A673 (cell line): ENCODE measurements around the gene S100Z. TPM values are rescaled to one million over a fixed set of nuclear protein-coding genes. Genes with fewer than 3 reads are reported as not detected.

Experiments
- BruUV-seq: library from RNA; stranded (reverse); fragments of 400-500 nt; replicated peaks from 2 replicates; lab custom pipeline; 2021; lab: Mats Ljungman, UMichigan
- CTCF ChIA-PET: fragments of 300-600 bp; sonication (Branson Sonifier 250); formaldehyde crosslinking; loops from one replicate; lab custom pipeline; 2022; ENCODE audit warnings: antibody characterized with exemption; lab: Charles Lee
- POLR2A ChIA-PET: fragments of 300-600 bp; sonication (Branson Sonifier 250); formaldehyde crosslinking; loops from one replicate; lab custom pipeline; 2022; ENCODE audit warnings: antibody characterized with exemption; ENCODE audit not compliant: low non-redundant PET; lab: Charles Lee
- DNase-seq: peaks from one replicate; pipeline ENCODE4 v3.0.0-alpha.2; 2015; ENCODE audit warnings: low spot score
- H3K27ac ChIP-seq: fragments of 200-600 bp; sonication (generic); 2 replicates; pipeline ENCODE4 v1.5.1; 2016; ENCODE audit warnings: mixed run types, low read depth, mild to moderate bottlenecking, mixed read lengths, antibody characterized with exemption, low read length; ENCODE audit not compliant: poor library complexity, severe bottlenecking
- H3K27me3 ChIP-seq: fragments of 200-600 bp; sonication (generic); replicated peaks from 2 replicates; pipeline ENCODE4 v1.6.1; 2017; ENCODE audit warnings: mixed run types, low read depth, mild to moderate bottlenecking, mixed read lengths, antibody characterized with exemption, low read length; ENCODE audit not compliant: insufficient read depth, poor library complexity
- H3K36me3 ChIP-seq: fragments of 200-600 bp; sonication (generic); 2 replicates; pipeline ENCODE4 v1.6.1; 2016; ENCODE audit warnings: mixed run types, mild to moderate bottlenecking, mixed read lengths, antibody characterized with exemption, low read length; ENCODE audit not compliant: insufficient read depth, poor library complexity, severe bottlenecking
- H3K4me1 ChIP-seq: fragments of 200-600 bp; sonication (generic); 2 replicates; pipeline ENCODE4 v1.6.1; 2017; ENCODE audit warnings: mixed run types, mild to moderate bottlenecking, mixed read lengths, antibody characterized with exemption, low read length; ENCODE audit not compliant: insufficient read depth, poor library complexity, severe bottlenecking
- H3K4me3 ChIP-seq: fragments of 200-600 bp; sonication (generic); 2 replicates; pipeline ENCODE4 v1.5.1; 2016; ENCODE audit warnings: low read depth, mixed run types, mild to moderate bottlenecking, mixed read lengths, low read length; ENCODE audit not compliant: poor library complexity, severe bottlenecking
- H3K9me3 ChIP-seq: fragments of 200-600 bp; sonication (generic); 2 replicates; pipeline ENCODE4 v1.6.1; 2016; ENCODE audit warnings: mixed run types, low read depth, mild to moderate bottlenecking, mixed read lengths, antibody characterized with exemption, low read length; ENCODE audit not compliant: poor library complexity, severe bottlenecking
- CTCF ChIP-seq: fragments of 300-800, 200-600 bp; sonication (generic); conservative IDR thresholded peaks from 2 replicates; pipeline ENCODE4 v1.5.1; 2017; ENCODE audit warnings: low read depth, mild to moderate bottlenecking, antibody characterized with exemption, low read length, moderate library complexity, mixed read lengths
- EZH2 ChIP-seq: fragments of 200-600 bp; sonication (generic); IDR thresholded peaks from 2 replicates; pipeline ENCODE4 v1.6.1; 2017; ENCODE audit warnings: borderline replicate concordance, low read depth, mild to moderate bottlenecking, mixed read lengths, antibody characterized with exemption, low read length; ENCODE audit not compliant: poor library complexity, severe bottlenecking
- intact Hi-C: fragments of 100-400 bp; cut with micrococcal nuclease; formaldehyde crosslinking; loops from one replicate; pipeline ENCODE4 v1.10.0; 2022; ENCODE audit not compliant: unreplicated experiment
- total RNA-seq: library from RNA; stranded (reverse); gene quantifications from 2 replicates; pipeline ENCODE4 v1.2.3, GENCODE V29; 2021

Gene S100Z
- total RNA-seq, 1 experiment from 2014 or later: not detected

GRCh38 chr5:76831110-76831452 lies 18.7 kb upstream of the S100Z start:
- Histone ChIP-seq H3K4me1 (no peaks in the 10 kb centered on the region), H3K4me3 (no peak overlapping the region), H3K27ac (no peak overlapping the region), H3K36me3 (no peaks in the 10 kb centered on the region), H3K27me3 (no peaks in the 10 kb centered on the region), H3K9me3 (no peaks in the 10 kb centered on the region)
- ChIA-PET POLR2A (no interaction called here), CTCF (no interaction called here)
- no peak for DNase-seq
- no TSS peak for BruUV-seq
- TF ChIP-seq EZH2 (no peak), CTCF (no peak)
- intact Hi-C loops: no loop called here

GRCh38 chr5:76836181-76836580 lies 13.6 kb upstream of the S100Z start:
- H3K4me3 ChIP-seq: no peak overlapping the region
- H3K36me3 ChIP-seq: no peaks in the 10 kb centered on the region
- DNase-seq: no peak
- BruUV-seq: no TSS peak
- ChIA-PET POLR2A (no interaction called here), CTCF (no interaction called here)
- H3K9me3 ChIP-seq: no peaks in the 10 kb centered on the region
- intact Hi-C loops: no loop called here
- TF ChIP-seq EZH2 (no peak), CTCF (no peak)
- H3K27me3 ChIP-seq: no peaks in the 10 kb centered on the region
- H3K4me1 ChIP-seq: peaks cover 5% of the 10 kb centered on the region
- H3K27ac ChIP-seq: no peak overlapping the region

GRCh38 chr5:76836585-76836984 lies 13.2 kb upstream of the S100Z start:
- Histone ChIP-seq H3K36me3 (no peaks in the 10 kb centered on the region), H3K4me3 (no peak overlapping the region), H3K4me1 (peaks cover 5% of the 10 kb centered on the region), H3K27ac (no peak overlapping the region), H3K27me3 (no peaks in the 10 kb centered on the region), H3K9me3 (no peaks in the 10 kb centered on the region)
- ChIA-PET POLR2A (no interaction called here), CTCF (no interaction called here)
- DNase-seq: no peak
- BruUV-seq: no TSS peak
- no peak for TF ChIP-seq EZH2
- no peak for TF ChIP-seq CTCF
- intact Hi-C loops: no loop called here
